ENCODE results near the gene BRAF.
A peak's percentile ranks its signal among the peaks of the same experiment; 100 is the strongest.
"Not testable (repeated sequence)": the region's sequence is repeated elsewhere in the genome, so short reads cannot be mapped to it uniquely, and the experiment has no call there.

BRAF gene

DNA sequence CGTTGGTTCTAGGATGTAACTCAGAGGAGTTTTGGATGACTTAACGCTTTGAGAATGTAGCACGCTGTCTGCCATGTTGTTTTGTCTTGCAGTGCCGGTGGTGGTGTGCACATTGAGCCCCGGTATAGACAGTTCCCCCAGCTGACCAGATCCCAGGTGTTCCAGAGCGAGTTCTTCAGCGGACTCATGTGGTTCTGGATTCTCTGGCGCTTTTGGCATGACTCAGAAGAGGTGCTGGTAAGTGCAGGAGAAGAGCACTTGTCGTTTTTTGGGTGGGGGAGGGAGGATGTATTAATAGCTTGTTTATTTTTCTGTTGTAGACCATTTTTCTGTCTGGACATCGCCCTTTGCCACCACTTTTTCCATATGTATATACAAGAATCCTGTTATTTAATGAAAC lies 222.0 kb downstream of the BRAF start:
- DNase-seq: no peak

DNA sequence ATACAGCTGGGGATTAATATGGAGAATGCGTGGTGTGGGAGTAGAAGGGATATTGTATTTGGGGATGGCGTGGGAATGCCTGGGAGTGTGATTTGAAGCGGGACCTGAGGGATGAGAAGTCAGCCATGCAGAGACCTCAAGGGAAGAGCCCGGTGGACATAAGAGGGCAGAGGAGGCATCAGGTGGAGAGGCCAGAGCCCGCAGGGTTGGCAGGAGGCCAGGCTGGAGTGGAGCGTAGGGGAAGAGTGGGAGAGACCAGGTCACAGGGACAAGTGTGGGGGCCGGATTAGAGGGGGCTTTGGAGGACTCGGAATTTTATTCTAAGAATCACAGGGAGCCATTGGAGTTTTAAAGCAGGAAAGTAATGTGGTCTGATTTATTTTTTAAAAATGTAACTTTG lies 226.3 kb downstream of the BRAF start:
- DNase-seq: no peak

DNA sequence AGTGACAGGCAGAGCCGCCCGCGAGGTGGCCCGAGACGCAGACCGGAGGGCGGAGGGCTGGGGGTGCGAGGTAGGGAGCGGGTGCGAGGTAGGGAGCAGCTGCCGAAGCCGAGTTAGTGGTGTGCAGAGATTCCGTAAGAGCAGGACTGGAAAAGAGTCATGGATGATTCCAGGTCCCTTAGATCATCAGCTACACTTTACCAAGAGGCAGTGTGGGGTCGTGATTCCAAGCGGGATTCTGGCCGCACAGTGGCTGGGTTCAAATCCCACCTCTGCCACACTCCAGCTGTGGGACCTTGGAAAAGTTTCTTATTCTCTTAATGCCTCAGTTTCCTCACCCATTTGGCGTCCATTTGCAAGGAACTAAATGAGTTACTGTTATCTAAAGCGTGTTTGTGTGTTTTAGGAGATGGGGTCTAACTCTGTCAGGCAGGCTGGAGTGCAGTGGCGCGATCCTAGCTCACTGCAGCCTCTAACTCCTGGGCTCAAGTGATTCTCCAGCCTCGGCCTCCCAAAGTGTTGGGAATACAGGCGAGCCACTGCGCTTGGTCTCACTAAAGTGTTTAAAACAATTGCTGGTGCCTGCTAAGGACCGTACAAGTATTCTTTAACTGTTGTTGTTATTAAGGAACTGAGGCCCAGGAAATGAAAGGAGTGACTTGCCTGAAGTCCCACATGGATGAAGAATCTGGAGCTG lies 227.1 kb downstream of the BRAF start:
- no peak for DNase-seq

DNA sequence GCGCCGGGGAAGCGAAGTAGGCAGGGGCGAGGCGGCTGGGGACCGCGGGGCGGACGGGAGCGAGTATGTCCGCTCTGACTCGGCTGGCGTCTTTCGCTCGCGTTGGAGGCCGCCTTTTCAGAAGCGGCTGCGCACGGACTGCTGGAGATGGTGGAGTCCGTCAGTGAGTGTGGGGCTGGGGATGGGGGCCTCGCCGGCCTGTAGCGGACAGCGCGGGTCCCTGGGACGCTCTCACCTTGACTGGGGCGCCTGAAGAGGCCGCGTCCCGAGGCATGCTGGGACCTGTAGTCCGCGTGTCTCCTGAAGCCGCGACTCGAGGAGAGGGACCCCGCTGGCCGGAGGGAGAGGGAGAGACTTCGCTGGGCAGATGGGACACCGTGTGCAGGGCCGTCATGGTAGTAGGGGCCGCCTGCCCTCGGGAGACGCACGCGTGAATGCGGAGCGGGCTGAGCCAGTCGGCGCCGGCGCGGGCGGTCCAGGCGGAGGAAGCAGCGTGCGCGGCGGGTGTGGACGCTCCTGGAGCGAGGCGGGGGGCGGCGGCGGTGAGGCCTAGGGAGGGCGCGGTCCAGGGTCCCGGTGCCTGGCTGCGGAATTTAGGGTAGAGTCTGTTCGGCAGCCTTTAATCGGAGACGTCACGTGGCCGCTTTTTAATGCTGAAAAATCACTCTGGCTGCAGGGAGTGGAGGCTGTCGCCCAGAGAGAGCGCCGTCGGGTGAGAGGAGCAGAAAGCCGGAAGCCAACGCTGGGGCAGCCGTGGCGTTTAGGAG lies 227.9 kb downstream of the BRAF start, which contains the start of gene NDUFB2:
Gene NDUFB2 (plus strand): TSS at position 29 of the 767 bp plus-strand sequence. CDS start 37 bp downstream, at position 66.
- DNase-seq: peak; percentile 80

DNA sequence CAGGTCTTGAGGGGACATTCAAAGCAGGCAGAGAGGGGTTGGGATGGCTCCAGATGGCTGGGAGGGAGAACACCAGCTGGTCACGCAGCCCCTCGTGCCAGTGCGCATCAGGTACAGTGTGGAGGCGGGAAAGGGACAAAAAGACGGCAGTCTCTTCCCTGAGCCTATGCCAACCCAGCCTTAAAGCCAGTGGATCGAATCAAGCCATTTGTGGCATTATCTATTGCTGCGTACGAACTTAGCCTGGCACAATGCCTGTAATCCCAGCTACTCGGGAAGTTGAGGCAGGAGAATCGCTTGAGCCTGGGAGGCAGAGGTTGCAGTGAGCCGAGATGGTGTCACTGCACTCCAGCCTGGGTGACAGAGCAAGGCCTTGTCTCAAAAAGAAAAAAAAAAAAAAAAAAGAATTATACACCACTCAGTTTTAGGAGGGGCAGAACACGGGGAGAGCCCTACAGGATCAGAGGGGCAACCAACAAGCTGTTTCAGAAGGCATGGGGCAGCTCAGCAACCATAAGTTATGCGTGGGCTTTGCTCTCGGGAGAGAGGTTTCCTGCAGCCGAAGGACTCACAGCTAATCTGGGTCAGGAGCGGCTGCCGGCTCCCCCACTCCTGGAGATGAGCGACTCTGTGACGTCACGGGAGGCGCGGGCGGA lies 228.6 kb downstream of the BRAF start:
- DNase-seq: peak; percentile 97

DNA sequence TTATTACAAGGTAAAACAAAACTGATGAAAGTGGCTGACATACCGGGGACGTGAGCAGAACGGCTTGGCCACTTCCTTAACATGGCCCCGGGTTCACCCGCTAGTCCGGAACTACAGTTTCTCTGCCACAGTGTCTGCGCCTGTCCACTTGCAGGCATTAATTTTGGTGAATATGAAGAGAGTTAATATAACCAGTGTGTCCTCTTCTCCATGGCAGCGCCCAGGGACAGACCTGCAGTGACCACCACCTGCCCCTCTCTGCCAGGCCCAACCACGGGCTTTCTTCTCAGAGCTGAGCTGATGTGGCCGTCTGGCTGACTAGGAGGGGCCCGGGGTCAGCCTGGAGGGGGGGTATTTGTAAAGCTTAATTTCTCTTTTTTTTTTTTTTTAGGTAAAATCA lies 229.3 kb downstream of the BRAF start:
- DNase-seq: no peak

DNA sequence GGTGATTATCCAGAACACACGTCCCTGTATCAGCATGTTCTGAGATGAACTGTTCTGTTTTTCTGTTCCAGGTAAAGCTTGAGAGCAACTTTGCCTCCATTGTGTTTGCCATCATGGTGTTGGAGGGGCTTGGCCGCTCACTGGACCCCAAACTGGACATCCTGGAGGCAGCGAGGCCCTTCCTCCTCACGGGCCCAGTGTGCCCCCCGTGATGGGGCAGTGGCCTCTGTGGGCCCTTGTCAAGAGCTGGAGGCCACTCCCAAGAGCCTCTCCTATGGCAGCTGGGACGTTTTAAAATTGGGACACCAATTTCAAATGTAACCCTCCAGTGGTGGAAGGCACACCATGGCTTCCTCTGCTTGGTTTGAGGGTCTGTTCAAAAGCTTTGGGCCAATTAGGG lies 230.1 kb downstream of the BRAF start:
- no peak for DNase-seq

DNA sequence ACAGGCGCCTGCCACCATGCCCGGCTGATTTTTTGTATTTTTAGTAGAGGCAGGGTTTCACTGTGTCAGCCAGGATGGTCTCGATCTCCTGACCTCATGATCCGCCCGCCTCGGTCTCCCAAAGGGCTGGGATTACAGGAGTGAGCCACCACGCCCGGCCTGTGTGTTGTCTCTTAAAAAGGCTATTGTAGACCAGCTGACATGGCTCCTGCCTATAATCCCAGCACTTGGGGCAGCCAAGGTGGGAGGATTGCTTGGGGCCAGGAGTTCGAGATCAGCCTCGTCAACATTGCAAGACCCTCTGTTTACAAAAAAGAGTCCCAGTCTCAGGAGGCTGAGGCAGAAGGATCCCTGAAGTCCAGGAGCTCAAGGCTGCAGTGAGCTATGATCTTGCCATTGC lies 230.9 kb downstream of the BRAF start:
- DNase-seq: not testable (repeated sequence)

DNA sequence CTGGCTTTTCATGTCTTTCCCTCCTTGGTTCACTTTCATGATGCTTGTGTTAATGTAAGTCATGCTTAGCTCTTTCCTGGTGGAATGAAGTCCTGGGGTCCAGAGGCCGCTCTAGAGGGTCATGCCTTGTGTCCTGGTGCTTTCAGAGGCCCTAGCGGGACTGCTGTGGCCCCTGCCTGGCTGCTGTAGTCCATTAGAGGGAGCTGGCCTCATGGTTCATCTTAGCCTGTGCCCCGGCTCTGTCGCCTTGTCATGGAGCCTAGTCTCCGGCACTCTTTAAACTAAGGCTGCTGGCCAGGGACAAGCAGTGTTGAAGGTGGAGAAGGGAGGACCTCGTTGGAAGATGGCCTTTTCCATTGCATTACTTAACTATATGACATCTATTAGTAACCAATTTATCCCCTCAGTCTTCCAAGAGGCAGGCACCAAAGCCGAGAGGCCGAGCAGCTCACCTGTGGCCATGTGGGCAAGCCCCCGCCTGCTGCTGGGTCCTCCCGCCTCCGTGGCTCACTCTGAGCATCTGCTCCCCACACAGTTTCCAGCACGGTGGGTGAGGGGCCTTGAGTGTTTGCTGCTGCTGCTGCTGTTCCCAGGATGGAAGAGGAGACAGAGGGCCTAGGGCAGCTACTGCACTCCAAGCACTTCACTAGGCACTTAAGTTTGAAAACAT lies 233.2 kb downstream of the BRAF start:
- no peak for DNase-seq

DNA sequence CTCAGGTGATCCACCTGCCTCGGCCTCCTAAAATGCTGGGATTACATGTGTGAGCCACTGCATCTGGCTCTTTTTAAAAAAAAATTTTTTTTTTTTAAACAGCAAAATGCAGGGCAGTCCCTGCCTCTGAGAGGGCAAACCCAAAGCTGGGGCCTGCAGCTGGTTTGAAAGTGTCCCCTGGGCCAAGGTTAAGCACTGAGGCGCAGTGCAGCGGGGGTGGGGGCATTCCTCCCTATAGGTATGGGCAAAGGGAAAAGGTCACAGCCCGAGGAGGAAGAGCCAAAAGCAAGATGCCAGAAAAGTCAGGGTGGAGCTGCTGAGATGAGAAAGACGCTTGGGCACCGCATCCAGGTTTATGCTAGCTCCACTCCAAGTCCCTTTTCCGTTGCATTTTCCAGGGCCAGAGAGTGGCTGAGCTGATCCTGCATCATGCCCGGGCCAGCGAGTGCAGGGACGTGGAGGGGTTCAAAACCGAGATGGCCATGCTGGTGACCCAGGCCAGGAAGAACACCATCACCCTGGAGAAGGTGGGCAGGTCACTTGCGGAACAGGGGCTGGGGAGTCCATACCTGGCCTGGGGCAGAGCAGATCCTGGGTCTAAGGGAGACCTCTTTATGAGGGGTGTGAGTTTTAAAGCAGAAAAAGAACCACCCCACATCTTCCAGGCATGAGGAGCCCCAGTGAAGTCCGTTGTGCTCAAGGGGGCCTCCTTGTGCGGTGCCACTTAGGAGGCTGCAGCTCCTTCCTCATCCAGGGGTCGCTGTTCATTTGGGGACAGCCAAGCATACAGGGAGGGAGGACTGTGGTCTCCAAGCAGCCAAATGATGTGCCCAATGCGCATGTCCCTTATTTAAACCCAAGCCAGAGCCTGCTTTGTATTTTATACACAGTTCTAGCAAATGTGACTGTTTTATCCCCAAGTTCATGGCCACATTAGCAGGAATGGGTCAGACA lies 235.3 kb downstream of the BRAF start:
- DNase-seq: no peak

DNA sequence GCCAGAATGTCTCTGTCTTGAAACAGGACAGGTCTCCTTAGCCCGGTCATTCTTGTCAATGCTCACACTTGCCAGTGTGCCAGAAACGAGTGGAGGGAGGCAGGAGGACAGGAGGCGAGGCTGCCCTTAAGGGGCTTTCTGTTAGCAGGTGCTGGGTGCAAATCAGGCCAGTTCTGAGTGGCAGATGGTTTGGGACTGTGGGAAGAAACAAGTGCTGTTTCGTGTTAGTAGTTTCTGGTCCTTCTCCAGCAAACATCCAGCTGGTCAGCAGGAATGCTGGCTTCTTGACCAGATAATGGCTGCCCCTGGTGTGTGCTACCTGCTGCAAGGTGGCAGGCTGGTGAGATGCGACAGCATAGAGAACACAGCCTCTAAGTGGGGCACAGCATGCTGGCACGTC lies 236.4 kb downstream of the BRAF start:
- DNase-seq: no peak

DNA sequence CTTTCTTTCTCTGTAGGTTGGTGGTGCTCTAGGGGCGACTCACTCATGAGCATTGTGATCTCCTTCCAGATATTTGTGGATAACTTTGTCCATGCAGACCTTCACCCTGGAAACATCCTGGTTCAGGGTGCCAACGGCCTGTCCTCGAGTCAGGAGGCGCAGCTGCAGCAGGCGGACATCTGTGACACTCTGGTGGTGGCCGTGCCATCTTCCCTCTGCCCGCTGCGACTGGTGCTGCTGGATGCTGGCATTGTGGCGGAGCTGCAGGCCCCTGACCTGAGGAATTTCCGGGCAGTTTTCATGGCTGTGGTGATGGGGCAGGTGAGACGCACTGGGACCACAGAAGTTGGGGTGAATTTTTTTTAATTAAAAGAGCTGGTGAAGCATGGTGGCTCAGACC lies 237.8 kb downstream of the BRAF start:
- no peak for DNase-seq

DNA sequence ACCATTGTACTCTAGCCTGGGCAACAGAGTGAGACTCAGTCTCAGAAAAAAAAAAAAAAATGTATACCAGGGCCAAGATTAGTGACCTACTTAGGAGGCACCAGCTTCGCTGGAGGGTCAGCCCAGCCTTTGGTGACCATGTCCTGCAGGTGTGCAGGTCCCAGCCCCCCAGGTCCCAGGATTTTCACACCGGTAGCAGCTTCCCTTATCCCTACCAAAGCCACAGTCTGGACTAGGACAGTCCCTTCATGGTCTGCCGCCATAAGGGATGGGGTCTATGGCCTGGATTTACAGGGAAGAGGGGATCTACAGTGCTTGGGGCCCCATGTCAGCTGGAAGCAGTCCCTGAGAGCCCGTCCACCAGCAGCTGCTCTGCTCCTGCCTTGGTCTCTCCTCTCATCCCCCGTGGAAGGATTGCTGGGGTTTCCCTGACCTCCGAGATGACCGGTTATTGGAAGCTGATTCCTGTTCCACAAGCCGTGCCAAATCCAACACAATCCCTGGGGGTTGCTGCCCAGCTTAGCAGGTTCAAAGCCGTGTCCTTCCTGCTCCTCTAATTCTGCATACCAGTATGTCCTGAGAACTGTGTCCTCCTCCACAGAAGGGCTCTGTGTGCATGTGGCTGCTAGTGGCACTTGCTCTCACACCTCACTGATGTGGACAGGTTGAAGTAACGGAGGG lies 239.2 kb downstream of the BRAF start:
- DNase-seq: no peak

DNA sequence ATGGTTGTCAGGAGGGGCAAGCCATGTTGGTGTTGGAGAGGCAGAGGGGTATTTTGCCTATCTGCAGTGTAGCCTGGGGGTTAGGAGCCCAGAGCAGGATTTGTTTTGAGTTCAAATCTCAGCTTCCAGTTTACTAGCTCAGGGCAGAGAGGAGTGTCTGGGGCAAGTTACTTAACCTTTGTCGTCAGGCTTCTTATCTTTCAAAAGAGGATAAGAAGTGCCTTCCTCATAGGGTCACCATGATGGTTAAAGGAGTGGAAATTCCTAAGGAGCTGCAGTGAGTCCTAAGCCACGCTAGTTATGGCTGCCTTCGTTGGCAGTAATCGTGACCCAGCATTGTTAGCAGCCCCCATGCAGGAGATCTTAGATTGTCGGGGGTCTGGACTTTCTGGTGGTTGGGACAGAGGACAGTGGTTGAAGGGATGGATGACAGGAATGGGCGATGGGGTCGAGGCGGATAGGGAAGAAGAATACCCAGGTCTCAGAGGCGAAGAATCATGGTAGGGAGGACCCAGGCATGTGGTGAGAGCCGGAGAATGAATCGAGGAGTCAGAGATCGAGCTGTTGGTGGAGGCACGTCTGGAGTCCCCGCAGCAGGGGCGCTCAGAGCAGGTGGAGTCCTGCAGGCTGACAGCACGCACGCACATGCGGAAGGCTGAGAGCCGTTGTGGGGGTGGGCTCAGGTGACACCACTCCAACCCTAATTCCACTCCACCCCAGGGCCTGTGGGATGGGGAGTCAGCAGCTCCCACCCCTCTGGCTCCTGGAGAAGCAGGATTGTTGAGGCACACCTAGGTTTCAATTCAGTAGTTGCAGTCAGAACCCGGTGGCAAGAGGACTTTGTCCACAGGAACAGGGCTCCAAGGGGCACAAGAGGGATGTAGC lies 240.4 kb downstream of the BRAF start:
- no peak for DNase-seq

DNA sequence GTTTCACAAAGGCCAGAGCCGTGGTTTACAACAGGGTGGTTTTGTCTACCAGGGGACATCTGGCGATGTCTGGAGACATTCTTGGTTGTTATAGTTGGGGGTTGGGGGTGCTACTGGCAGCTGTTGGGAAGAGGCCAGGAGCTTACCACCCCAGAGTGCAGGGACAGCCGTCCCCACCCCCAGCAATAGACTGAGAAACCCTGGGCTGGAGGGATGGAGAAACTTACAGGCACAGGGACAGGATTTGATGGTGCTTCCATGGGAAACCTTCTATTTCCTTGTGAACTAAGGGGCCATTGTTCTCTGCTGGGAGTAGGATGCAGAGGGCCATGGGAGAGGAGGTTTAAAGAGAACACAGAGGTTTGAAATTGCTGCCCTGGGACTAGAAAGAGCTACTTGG lies 241.1 kb downstream of the BRAF start:
- no peak for DNase-seq

DNA sequence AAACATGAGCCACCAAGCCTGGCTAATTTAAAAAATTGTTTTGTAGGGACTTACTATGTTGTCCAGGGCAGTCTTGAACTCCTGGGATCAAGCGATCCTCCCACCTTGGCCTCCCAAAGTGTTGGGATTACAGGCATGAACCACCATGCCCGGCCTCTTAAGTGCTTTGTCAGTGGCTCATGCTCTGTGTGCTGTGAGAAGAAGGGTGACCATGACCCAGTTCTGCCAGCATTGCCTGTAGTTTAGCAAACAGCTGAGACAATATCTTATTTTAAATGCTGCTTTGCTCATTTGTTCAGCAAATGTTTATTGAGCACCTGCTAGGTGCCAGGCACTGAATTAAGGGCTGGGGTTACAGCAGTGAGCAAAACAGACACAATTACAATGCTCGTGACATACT lies 243.0 kb downstream of the BRAF start:
- DNase-seq: no peak

DNA sequence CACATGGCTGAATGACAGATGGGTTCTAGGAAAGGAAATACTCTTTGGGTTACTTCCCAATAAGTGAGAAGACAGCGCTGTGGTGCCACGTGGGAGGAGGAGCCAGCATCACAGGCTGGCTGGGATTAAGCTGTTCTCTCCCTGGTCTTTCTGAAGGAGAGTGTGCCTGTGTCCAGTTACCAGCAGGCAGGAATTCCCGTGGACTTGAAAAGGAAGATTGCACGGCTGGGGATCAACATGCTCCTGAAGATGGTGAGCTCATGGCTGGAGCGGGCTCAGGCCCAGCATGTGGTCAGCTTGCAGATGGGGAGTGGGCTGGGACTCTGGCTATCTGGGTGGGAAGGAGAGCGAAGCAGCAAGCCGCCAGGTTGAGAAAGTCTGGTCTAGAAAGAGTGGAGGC lies 243.8 kb downstream of the BRAF start:
- DNase-seq: no peak

DNA sequence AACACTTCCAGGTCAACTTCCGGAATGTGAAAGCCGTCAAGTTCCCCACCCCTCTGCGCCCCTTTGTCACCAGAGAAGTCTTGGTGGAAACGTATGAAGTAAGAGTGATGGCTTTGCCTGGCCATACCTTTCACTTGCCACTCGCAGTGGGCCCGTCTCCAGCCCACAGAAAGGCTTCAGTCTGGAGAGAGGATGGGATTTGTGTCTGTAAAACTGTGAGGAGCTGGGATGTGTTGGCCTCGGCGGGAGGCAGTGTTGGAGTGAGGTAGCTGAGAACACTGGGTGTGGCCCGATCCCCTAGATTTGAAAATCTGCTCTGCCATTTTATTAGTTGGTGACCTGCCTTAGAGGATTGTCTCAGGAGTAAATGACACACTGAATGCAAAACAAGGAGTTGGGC lies 245.5 kb downstream of the BRAF start:
- DNase-seq: no peak

DNA sequence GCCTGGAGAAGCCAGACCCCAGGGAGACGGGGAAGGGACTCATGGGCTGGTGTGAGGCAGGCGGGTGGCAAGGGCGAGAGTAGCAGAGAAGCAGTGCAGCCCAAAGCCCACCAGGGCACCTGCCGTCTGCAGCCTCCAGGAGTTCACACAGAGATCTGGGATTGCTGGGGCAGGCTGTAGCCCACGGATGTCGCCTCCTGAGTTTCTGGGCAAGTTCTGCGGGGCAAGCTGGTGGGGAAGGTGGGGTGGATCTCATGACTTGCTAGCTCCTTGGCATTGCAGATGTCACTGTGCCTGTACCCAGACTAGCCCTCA lies 246.0 kb downstream of the BRAF start:
- DNase-seq: no peak

DNA sequence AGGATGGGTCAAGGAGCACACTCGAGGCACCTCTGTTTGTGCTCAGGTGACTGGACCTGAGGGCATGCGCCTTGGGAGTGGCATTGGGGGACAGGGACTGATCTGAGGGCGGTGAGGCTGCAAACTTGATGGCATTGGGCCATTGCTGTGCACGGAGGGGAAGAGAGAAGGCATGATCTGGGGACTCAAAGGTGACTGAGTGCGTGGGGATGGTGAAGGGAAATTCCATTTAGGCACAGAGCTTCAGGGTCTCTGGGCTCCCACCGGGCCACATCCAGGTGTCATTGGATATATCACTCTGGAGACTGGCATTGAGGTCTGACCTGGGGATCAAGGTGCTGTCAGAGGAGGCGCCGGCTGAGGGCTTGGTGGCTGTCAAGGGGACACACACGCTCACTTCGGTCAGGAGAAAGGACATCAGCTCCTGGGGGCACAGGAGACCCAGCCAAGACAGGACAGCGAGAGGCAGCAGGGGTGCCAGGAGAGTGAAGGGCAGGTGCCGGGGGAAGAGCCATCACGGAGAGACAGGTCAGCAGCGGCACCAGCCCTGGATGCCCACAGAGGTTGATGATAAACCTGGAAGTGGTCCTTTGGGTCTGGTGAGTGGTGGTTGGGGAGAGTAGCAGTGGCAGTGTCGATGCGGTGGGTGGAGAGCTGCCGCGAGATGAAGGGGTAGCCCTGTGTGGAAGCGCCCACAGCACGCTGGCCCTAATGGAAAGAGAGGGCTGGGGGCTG lies 246.5 kb downstream of the BRAF start:
- DNase-seq: no peak

Measured in activated CD4-positive, alpha-beta T cell treated with anti-CD3 and anti-CD28 coated beads for 48 hours (primary cell).